ENCODE measurements around the gene GAGE12J.
"Not testable (repeated sequence)": the region's sequence is repeated elsewhere in the genome, so short reads cannot be mapped to it uniquely, and the experiment has no call there.

Gene GAGE12J

DNA sequence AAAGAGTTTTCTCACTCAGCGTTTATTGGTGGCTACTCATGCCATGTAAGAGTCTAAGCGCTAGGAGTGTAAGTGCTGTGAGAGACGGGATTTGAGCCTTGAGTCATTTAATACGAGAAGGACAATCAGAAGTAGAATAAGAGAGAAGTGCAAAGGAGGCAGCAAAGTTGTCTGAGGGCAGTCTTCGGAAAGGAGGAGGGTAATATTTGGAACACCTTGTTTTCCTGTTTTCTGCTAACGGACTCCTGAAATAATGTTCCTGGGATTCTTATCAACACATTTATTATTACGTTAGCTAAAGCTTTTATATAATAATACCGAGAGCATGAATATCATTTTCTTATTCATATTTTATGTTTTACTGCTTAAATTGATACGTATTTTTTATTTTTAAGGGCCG lies 23.6 kb downstream of the GAGE12J start:
- not testable (repeated sequence) for H3K27me3 ChIP-seq (ENCODE audit: control insufficient read depth, insufficient read depth, low read length); H3K27ac ChIP-seq (ENCODE audit: low read length); DNase-seq (ENCODE audit: low read depth, low spot score); H3K36me3 ChIP-seq (ENCODE audit: control insufficient read depth, insufficient read depth, low read length); H3K4me3 ChIP-seq (ENCODE audit: low read length); H3K9me3 ChIP-seq (ENCODE audit: control insufficient read depth, insufficient read depth, low read length); H3K4me1 ChIP-seq (ENCODE audit: control insufficient read depth, insufficient read depth, low read length)
- WGBS (ENCODE audit: insufficient coverage, insufficient read length): no CpG with 5 or more reads among the region's 10 CpGs

DNA sequence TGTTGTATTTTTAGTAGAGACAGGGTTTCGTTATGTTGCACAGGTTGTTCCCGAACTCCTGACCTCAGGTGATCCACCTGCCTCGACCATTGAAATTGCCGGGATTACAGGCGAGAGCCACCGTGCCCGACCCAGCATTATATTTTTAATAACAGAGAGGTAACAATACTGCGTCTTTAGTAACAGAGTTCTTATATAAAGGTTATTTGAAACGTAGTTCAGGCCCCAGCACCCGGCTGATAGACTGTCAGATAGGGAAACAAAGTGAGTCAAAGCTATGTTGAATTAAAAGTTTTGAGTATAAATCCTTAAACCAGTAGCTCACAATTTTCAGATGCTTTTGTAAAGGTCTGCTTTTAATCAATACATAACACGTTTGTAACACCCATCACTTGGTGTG lies 24.3 kb downstream of the GAGE12J start:
- H3K36me3 ChIP-seq (ENCODE audit: control insufficient read depth, insufficient read depth, low read length); H3K9me3 ChIP-seq (ENCODE audit: control insufficient read depth, insufficient read depth, low read length): not testable (repeated sequence)
- WGBS (ENCODE audit: insufficient coverage, insufficient read length): no CpG with 5 or more reads among the region's 11 CpGs

More for the DNA sequence above, 24.3 kb downstream of the GAGE12J start:
- DNase-seq (ENCODE audit: low read depth, low spot score); H3K27ac ChIP-seq (ENCODE audit: low read length); H3K4me1 ChIP-seq (ENCODE audit: control insufficient read depth, insufficient read depth, low read length); H3K4me3 ChIP-seq (ENCODE audit: low read length); H3K27me3 ChIP-seq (ENCODE audit: control insufficient read depth, insufficient read depth, low read length): not testable (repeated sequence)

Data from iPS DF 6.9 (cell line).